CD4-positive, alpha-beta T cell (primary cell): ENCODE measurements around the gene TGDS. TPM values are rescaled to one million over a fixed set of nuclear protein-coding genes. Genes with fewer than 3 reads are reported as not detected.

Experiments used
- ATAC-seq: fragments of 200-7000 bp; cut with Tn5 transposase; one replicate; pipeline ENCODE4 v1.10.0; 2022; ENCODE audit warnings: mild to moderate bottlenecking; ENCODE audit not compliant: poor library complexity
- CTCF ChIA-PET: fragments of 350-600 bp; sonication (Branson Sonifier 250); formaldehyde crosslinking; loops from one replicate; lab custom pipeline; 2021; ENCODE audit warnings: antibody characterized with exemption, inconsistent platforms; lab: Charles Lee
- POLR2A ChIA-PET: fragments of 350-600 bp; sonication (Branson Sonifier 250); formaldehyde crosslinking; loops from one replicate; lab custom pipeline; 2021; ENCODE audit warnings: antibody characterized with exemption, inconsistent platforms; lab: Charles Lee
- DNase-seq, 14 experiments: peaks; one replicate each; pipeline ENCODE4 v3.0.0-alpha.2; 2013 to 2020; ENCODE audit warnings: mixed read lengths in 2 of 14
- H3K27ac ChIP-seq, 2 donors: one replicate each; pipeline versions ENCODE4 v1.5.1 to v1.7.0; 2013; ENCODE audit warnings: low read length in 2 of 2, low read depth in 1 of 2, mild to moderate bottlenecking in 1 of 2
- H3K27me3 ChIP-seq, 2 experiments: 1 replicate in 1 of 2; 2 replicates in 1 of 2; pipeline versions ENCODE4 v1.6.1 to v1.7.0; 2013; ENCODE audit warnings: low read length in 2 of 2, control low read depth in 1 of 2, mild to moderate bottlenecking in 1 of 2, moderate library complexity in 1 of 2; ENCODE audit not compliant: insufficient read depth in 2 of 2, control insufficient read depth in 1 of 2
- H3K36me3 ChIP-seq: one replicate; pipeline ENCODE4 v1.6.1; 2013; ENCODE audit warnings: low read length, control low read depth; ENCODE audit not compliant: insufficient read depth
- H3K4me1 ChIP-seq: one replicate; pipeline ENCODE4 v1.6.1; 2013; ENCODE audit warnings: low read length, control low read depth; ENCODE audit not compliant: insufficient read depth
- H3K4me3 ChIP-seq: one replicate; pipeline ENCODE4 v1.5.1; 2013; ENCODE audit warnings: mild to moderate bottlenecking, low read length, moderate library complexity
- H3K9me3 ChIP-seq, 2 experiments: 1 replicate in 1 of 2; 2 replicates in 1 of 2; pipeline versions ENCODE4 v1.6.1 to v1.7.0; 2013; ENCODE audit warnings: low read length in 2 of 2, mild to moderate bottlenecking in 2 of 2, control low read depth in 1 of 2, moderate library complexity in 1 of 2; ENCODE audit not compliant: control insufficient read depth in 1 of 2, insufficient read depth in 1 of 2
- H3K27ac Mint-ChIP-seq: one replicate; pipeline ENCODE4 v1.8.0; 2020; ENCODE audit warnings: mixed read lengths
- H3K27me3 Mint-ChIP-seq: one replicate; pipeline ENCODE4 v1.8.0; 2021; ENCODE audit warnings: mixed read lengths
- H3K36me3 Mint-ChIP-seq: one replicate; pipeline ENCODE4 v1.8.0; 2021; ENCODE audit warnings: low read depth, mixed read lengths
- H3K4me1 Mint-ChIP-seq: one replicate; pipeline ENCODE4 v1.8.0; 2021; ENCODE audit warnings: low read depth, mixed read lengths
- H3K4me3 Mint-ChIP-seq: one replicate; pipeline ENCODE4 v1.8.0; 2020; ENCODE audit warnings: mild to moderate bottlenecking, mixed read lengths
- H3K9me3 Mint-ChIP-seq: one replicate; pipeline ENCODE4 v1.8.0; 2020; ENCODE audit warnings: mixed read lengths
- CTCF ChIP-seq: fragments of 200-600 bp; IDR thresholded peaks from one replicate; pipeline ENCODE4 v1.8.0; 2022; ENCODE audit warnings: antibody characterized with exemption, mild to moderate bottlenecking
- intact Hi-C, 2 experiments: fragments of 100-400 bp; cut with DNase I in 1 of 2; cut with micrococcal nuclease in 1 of 2; formaldehyde crosslinking; loops; one replicate each; pipeline versions ENCODE4 v1.15.1 to v1.9.0; 2023 to 2025; cut with DNase I, micrococcal nuclease
- total RNA-seq, 174 experiments: library from RNA in 2 of 174; stranded (reverse) in 2 of 174; gene quantifications; one replicate each; pipeline ENCODE4 v1.2.3 and lab custom pipeline; 2021 to 2026

TGDS gene
- total RNA-seq, 2 experiments from 2014 or later, result 4.1 to 4.6 TPM

GRCh38 chr13:94548821-94549231 lies 47.1 kb downstream of the TGDS start:
- no peak for TF ChIP-seq CTCF
- ATAC-seq (peak; percentile 22), DNase-seq (peak in 12 of 14 experiments; percentile 13 to 73 (median 40))
- Mint-ChIP-seq H3K36me3 (peaks cover 16% of the 10 kb centered on the region), H3K4me3 (peak overlapping the region; percentile 96), H3K9me3 (peaks cover 4% of the 10 kb centered on the region), H3K4me1 (peaks cover 22% of the 10 kb centered on the region), H3K27ac (peak overlapping the region; percentile 98), H3K27me3 (peaks cover 7% of the 10 kb centered on the region)
- intact Hi-C loops, result loop anchor here (1.0 to 10.0 kb wide), 5 partner anchors 28 to 1128 kb away; partner anchors contain the start of genes DNAJC3 (in 1 of the 2), GPR180 (in 1 of the 2) and TGDS (in 1 of the 2)
- ChIA-PET CTCF (interaction anchor here (0.9 kb wide), 1 partner anchor 9 kb away, joined by 3 read pairs; no protein-coding TSS in a partner anchor), POLR2A (interaction anchor here (0.9 to 3.6 kb wide), 16 partner anchors 11 to 1128 kb away, joined by 3 to 75 read pairs (median 8); partner anchors contain the start of genes DNAJC3, GPR180 and TGDS)
- H3K36me3 ChIP-seq, result no peaks in the 10 kb centered on the region
- peaks cover 28% of the 10 kb centered on the region for H3K4me1 ChIP-seq
- no peaks in the 10 kb centered on the region for H3K27me3 ChIP-seq
- peak overlapping the region; percentile 75 for H3K4me3 ChIP-seq
- no peaks in the 10 kb centered on the region for H3K9me3 ChIP-seq
- peak overlapping the region; percentile 85 to 91 for H3K27ac ChIP-seq

GRCh38 chr13:94548382-94548781 lies 47.6 kb downstream of the TGDS start:
- H3K36me3 ChIP-seq, result no peaks in the 10 kb centered on the region
- peak overlapping the region; percentile 85 to 91 for H3K27ac ChIP-seq
- TF ChIP-seq CTCF, result no peak
- ChIA-PET POLR2A (interaction anchor here (0.9 to 3.6 kb wide), 12 partner anchors 12 to 1128 kb away, joined by 3 to 75 read pairs (median 8); partner anchors contain the start of genes DNAJC3, GPR180 and TGDS), CTCF (interaction anchor here (0.9 kb wide), 1 partner anchor 8 kb away, joined by 3 read pairs; no protein-coding TSS in a partner anchor)
- Mint-ChIP-seq H3K9me3 (peaks cover 4% of the 10 kb centered on the region), H3K4me1 (peaks cover 22% of the 10 kb centered on the region), H3K27ac (peak overlapping the region; percentile 98), H3K36me3 (peaks cover 16% of the 10 kb centered on the region), H3K4me3 (peak overlapping the region; percentile 96), H3K27me3 (peaks cover 7% of the 10 kb centered on the region)
- peak overlapping the region; percentile 75 for H3K4me3 ChIP-seq
- no peaks in the 10 kb centered on the region for H3K9me3 ChIP-seq
- DNase-seq, result peak in 1 of 14 experiments; percentile 24
- H3K27me3 ChIP-seq, result no peaks in the 10 kb centered on the region
- H3K4me1 ChIP-seq, result peaks cover 28% of the 10 kb centered on the region
- ATAC-seq, result no peak
- intact Hi-C loops, result loop anchor here (2.0 to 10.0 kb wide), 4 partner anchors 28 to 1129 kb away; partner anchors contain the start of genes DNAJC3 (in 1 of the 2) and GPR180 (in 1 of the 2)

- Mint-ChIP-seq H3K4me3 (no peak overlapping the region), H3K27ac (peak overlapping the region; percentile 45), H3K27me3 (peaks cover 7% of the 10 kb centered on the region), H3K36me3 (peaks cover 16% of the 10 kb centered on the region), H3K4me1 (peaks cover 22% of the 10 kb centered on the region), H3K9me3 (peaks cover 4% of the 10 kb centered on the region)
- H3K9me3 ChIP-seq, result no peaks in the 10 kb centered on the region
- no peak for ATAC-seq
- no peak for DNase-seq
- ChIA-PET CTCF (no interaction called here), POLR2A (no interaction called here)
- TF ChIP-seq CTCF, result no peak
- H3K27ac ChIP-seq, result no peak overlapping the region
- intact Hi-C loops, result loop anchor here in 1 of 2 experiments (5.0 to 10.0 kb wide), 2 partner anchors 221 to 1131 kb away; partner anchors contain the start of gene DNAJC3
- no peaks in the 10 kb centered on the region for H3K36me3 ChIP-seq
- no peak overlapping the region for H3K4me3 ChIP-seq
- no peaks in the 10 kb centered on the region for H3K27me3 ChIP-seq
- peaks cover 28% of the 10 kb centered on the region for H3K4me1 ChIP-seq
Observed at GRCh38 chr13:94546061-94546839, 49.7 kb downstream of the TGDS start.
